Pancreas (tissue), 10 donors: ENCODE results near the gene P2RY2. TPM values are rescaled to one million over a fixed set of nuclear protein-coding genes. Genes with fewer than 3 reads are reported as not detected.

Source experiments
- ATAC-seq, 4 donors: fragments of 200-7000 bp; cut with Tn5 transposase; one replicate each; pipeline versions ENCODE4 v1.8.0 to v1.9.1; 2020; ENCODE audit warnings: mild to moderate bottlenecking in 4 of 4, moderate library complexity in 4 of 4
- DNase-seq, 6 donors: peaks; one replicate each; pipeline ENCODE4 v3.0.0-alpha.2; 2020
- FAIRE-seq: peaks from 2 replicates; lab custom pipeline; 2012; peaks lifted over from hg19 to GRCh38; lab: Jason Lieb, UNC
- H3K27ac ChIP-seq, 4 donors: fragments of 200-600 bp; sonication (generic); 1 replicate in 3 of 4; 2 replicates in 1 of 4; pipeline versions ENCODE4 v1.5.0 to v1.8.0; 2020
- H3K27me3 ChIP-seq, 4 donors: fragments of 200-600 bp; one replicate each; pipeline ENCODE4 v1.8.0; 2021
- H3K36me3 ChIP-seq, 3 donors: fragments of 200-600 bp; sonication (generic) in 1 of 3; one replicate each; pipeline versions ENCODE4 v1.5.0 to v1.8.0; 2020 to 2021
- H3K4me1 ChIP-seq, 3 donors: fragments of 200-600 bp; one replicate each; pipeline ENCODE4 v1.8.0; 2021
- H3K4me3 ChIP-seq, 4 donors: fragments of 200-600 bp; sonication (generic) in 2 of 4; one replicate each; pipeline versions ENCODE4 v1.5.0 to v1.8.0; 2020 to 2021
- H3K9me3 ChIP-seq, 4 donors: fragments of 200-600 bp; one replicate each; pipeline ENCODE4 v1.8.0; 2021
- WGBS, 2 donors: extraction: QIAGEN DNeasy Blood & Tissue Kit; methylation state at CpG; one replicate each; pipeline ENCODE4 v1.1.7; 2013; 5-methylcytosine and 5-hydroxymethylcytosine counted together
- intact Hi-C, 3 donors: fragments of 100-400 bp; cut with DNase I; formaldehyde crosslinking; loops; one replicate each; pipeline versions ENCODE4 v1.11.1 to v1.14.2; 2022
- polyA plus RNA-seq, 2 donors: library from polyadenylated mRNA; stranded (reverse); fragments of 200-250 nt; gene quantifications; one replicate each; pipeline ENCODE4 v1.2.3, GENCODE V29; 2013
- total RNA-seq, 6 donors: library from RNA; stranded (reverse); fragmentation: NEBNext Ultra II Directional in 4 of 6; extraction: Animal tissue kit (Norgen Biotek cat#: 25700) in 4 of 6; gene quantifications; one replicate each; pipeline versions ENCODE4 v1.2.1 to v1.2.4, GENCODE V29; 2021 to 2023
- TF ChIP-seq, protein P1 (sequence below), 4 donors: fragments of 200-600 bp; sonication (generic) in 3 of 4; IDR thresholded peaks; one replicate each; pipeline versions ENCODE4 v1.5.0 to v1.8.0; 2021; ENCODE audit warnings: antibody characterized with exemption in 4 of 4
- donor health status: healthy with polysubstance abuse.
- donor health status: DM: no; HTN: no; CAD: no; lungs with moderate emphysema.
- donor health status: DM: no; HTN: no; CAD: no.
- donor health status: control.
- donor health status: control.
- donor health status: Bipolar disorder and iron deficiency.
- donor health status: DM: yes; HTN: yes; CAD: no.
- donor health status: DM: no; HTN: no; CAD: no.
- donor health status: DM: no; HTN: no; CAD: no.
- donor health status: DM: yes; HTN: yes; CAD: no.

Gene P2RY2
- total RNA-seq, result 1 to 10 TPM in 1 of 6 donors, under 1 TPM in 5; 0.24 to 2.0 (median 0.63) TPM
- polyA plus RNA-seq, result under 1 TPM; 0.38 to 0.56 TPM

DNA sequence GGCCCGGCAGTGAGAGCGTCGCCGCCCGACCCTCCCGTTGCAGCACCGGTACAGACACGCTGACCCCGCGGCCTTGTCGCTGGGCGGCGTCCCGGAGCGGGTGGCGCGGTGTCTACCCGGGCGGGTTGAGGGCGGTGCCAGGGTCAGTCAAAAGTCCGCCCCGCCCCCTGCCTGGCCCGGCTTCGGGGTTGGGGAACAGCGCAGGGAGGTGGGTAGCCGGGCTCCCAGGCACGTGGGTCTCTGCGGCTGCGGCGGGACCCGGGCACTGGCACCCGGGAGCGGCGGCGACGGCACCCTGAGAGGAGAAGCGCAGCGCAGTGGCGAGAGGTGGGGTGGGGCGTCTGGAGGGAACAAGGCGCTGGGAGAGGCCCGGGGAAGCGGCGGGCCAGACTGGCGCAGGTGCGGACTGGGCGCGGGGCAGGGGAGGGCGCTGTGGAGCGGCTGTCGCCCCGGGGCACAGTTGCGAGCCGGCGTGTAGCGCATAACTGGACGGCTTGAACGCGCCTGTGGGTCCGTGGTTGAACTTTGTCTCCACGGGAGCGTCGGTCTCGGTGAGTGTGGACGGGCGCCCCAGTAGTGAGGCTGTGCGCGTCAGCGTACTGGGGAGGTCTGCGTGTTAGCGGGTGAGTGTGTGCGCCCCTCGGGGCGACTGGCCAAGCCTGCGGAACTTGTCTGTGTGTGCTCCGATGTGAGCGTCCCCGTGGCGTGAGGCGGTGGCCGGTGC lies at the start of gene P2RY2:
Gene P2RY2 (plus strand): TSS at position 176 of the 724 bp plus-strand sequence. CDS start 15,879 bp downstream, outside the sequence.
- Histone ChIP-seq H3K27me3 (no peaks in the 10 kb centered on the region), H3K36me3 (no peaks in the 10 kb centered on the region), H3K4me1 (peaks cover 0 to 15% (median 0%) of the 10 kb centered on the region in 3 donors), H3K4me3 (peak within 1 kb of the TSS; percentile 29 to 51 (median 42)), H3K27ac (peak within 1 kb of the TSS in 2 of 4 donors; percentile 12 to 33), H3K9me3 (no peaks in the 10 kb centered on the region)
- DNase-seq (peak; percentile 72 to 90 (median 84)), ATAC-seq (peak; percentile 89 to 91 (median 90)), FAIRE-seq (no peak)
- intact Hi-C loops, result no loop called here
- TF ChIP-seq, protein P1, sequence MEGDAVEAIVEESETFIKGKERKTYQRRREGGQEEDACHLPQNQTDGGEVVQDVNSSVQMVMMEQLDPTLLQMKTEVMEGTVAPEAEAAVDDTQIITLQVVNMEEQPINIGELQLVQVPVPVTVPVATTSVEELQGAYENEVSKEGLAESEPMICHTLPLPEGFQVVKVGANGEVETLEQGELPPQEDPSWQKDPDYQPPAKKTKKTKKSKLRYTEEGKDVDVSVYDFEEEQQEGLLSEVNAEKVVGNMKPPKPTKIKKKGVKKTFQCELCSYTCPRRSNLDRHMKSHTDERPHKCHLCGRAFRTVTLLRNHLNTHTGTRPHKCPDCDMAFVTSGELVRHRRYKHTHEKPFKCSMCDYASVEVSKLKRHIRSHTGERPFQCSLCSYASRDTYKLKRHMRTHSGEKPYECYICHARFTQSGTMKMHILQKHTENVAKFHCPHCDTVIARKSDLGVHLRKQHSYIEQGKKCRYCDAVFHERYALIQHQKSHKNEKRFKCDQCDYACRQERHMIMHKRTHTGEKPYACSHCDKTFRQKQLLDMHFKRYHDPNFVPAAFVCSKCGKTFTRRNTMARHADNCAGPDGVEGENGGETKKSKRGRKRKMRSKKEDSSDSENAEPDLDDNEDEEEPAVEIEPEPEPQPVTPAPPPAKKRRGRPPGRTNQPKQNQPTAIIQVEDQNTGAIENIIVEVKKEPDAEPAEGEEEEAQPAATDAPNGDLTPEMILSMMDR (IDR thresholded peaks at IDR 0.05), result peak in 3 of 4 donors; percentile 22 to 25 (median 24)
- 2% methylated on average over 67 to 81 of the region's 81 CpGs for WGBS, 2 donors

DNA sequence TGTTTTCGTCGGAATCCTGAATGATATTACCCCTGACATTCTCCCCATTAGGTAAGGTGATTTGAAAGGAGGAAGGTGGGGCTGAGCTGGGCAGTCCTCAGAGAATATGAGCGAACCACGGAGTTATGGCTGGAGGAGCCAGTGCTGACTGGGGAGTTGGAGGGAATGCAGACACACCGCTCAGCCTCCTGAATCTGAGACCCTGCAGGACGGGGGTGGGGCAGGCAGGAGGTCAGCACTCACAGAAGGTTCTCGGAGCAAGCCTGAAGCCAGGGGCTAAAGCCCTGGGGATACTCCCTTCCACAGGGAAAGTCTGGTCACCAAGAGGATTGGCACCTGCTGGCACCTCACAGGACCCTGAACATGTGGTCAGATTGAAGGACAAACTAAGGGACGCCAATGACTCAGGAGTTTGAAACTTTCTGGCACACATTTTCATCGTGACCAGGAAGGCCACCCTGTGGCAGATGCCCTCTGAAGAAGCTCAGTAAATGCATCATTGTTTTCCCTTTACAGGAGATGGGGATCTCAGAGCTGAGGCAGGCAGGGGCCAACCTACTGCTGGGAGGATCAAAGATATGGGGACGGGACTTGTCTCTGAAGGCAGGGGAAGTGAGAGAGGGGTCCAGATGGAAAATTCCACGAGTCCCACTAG lies 49.0 kb upstream of the P2RY2 start:
- Histone ChIP-seq H3K4me1 (no peaks in the 10 kb centered on the region), H3K4me3 (no peak overlapping the region), H3K27ac (no peak overlapping the region), H3K9me3 (no peaks in the 10 kb centered on the region), H3K36me3 (no peaks in the 10 kb centered on the region), H3K27me3 (no peaks in the 10 kb centered on the region)
- intact Hi-C loops, result no loop called here
- no peak for FAIRE-seq
- no peak for ATAC-seq
- WGBS, 2 donors, result 79 to 82% methylated on average over 11 of the region's 11 CpGs
- TF ChIP-seq, protein P1 (IDR thresholded peaks at IDR 0.05), result no peak
- DNase-seq, result no peak

DNA sequence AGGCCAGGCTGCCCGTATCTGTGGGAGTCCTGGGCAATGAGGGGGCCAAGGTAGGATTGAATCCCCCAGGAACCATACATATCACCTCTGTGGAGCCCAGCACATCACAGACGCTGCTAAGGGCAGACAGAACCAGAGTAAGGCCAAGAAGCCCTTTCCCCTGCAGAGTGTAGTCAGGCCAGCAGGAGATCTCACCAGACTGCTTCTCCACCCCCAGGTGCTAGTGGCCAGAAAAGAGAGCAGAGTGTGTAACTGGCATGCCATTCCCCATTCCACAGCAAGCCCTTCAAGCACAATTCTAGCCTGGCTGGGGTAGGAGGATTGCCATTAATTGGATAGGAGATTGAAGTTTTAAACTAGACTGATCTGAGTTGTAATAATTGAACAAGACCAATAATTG lies 47.9 kb upstream of the P2RY2 start:
- FAIRE-seq, result no peak
- DNase-seq, result peak in 1 of 6 donors; percentile 10
- H3K27ac ChIP-seq, result no peak overlapping the region
- H3K9me3 ChIP-seq, result no peaks in the 10 kb centered on the region
- intact Hi-C loops, result loop anchor here in 2 of 3 donors (10.0 kb wide), 2 partner anchors 245 to 345 kb away; no protein-coding TSS in a partner anchor
- no peak for ATAC-seq
- H3K4me1 ChIP-seq, result no peaks in the 10 kb centered on the region
- no peaks in the 10 kb centered on the region for H3K36me3 ChIP-seq
- no peak overlapping the region for H3K4me3 ChIP-seq
- no peaks in the 10 kb centered on the region for H3K27me3 ChIP-seq
- 83 to 88% methylated on average over 2 of the region's 2 CpGs for WGBS, 2 donors
- TF ChIP-seq, protein P1 (IDR thresholded peaks at IDR 0.05), result no peak

DNA sequence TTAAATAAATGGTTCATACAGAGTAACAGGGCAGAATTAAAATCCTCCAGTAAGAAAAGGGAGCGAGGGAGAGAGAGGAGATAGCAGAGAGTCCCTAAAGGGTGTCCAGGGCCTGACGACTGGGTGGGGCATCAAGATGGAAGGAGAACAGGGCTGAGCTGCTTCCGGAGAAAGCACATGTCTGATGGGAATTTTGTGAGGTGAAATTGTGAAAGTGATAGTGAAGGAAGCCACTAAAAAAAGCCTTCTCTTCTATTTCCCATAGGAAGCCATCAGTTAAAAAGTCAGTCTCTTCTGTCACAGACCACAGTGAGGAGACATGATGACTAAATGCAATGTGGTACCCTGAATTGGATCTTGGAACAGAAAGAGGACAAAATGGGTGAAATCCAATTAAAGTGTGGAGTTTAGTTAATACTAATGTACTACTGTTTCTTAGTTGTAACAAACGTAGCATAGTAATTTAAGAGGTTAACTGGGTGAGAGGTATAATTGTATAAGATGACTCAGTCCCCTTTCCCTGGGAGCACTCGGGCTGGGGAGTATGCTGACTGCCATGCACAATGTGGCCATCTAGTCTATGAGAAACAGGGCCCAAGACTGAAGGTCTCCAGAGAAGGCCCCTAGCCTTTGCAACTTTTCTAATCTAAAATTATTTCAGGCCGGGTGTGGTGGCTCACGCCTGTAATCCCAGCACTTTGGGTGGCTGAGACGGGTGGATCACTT lies 46.5 kb upstream of the P2RY2 start:
- FAIRE-seq, result no peak

More for the DNA sequence above, 46.5 kb upstream of the P2RY2 start:
- no peak overlapping the region for H3K27ac ChIP-seq
- no peak overlapping the region for H3K4me3 ChIP-seq
- H3K9me3 ChIP-seq, result no peaks in the 10 kb centered on the region
- 80 to 87% methylated on average over 8 of the region's 8 CpGs for WGBS, 2 donors
- no peak for ATAC-seq
- DNase-seq, result peak in 1 of 6 donors; percentile 21
- intact Hi-C loops, result loop anchor here in 2 of 3 donors (10.0 kb wide), 2 partner anchors 247 to 347 kb away; no protein-coding TSS in a partner anchor
- TF ChIP-seq, protein P1 (IDR thresholded peaks at IDR 0.05), result no peak
- peaks cover 0 to 12% (median 0%) of the 10 kb centered on the region in 3 donors for H3K4me1 ChIP-seq
- H3K36me3 ChIP-seq, result no peaks in the 10 kb centered on the region
- no peaks in the 10 kb centered on the region for H3K27me3 ChIP-seq
